VCaP (cell line): ENCODE measurements around the gene MID1.

Source experiments
- H3K27ac ChIP-seq: fragments of 450-650 bp; 2 replicates; pipeline ENCODE4 v1.5.1; 2017
- TF ChIP-seq, protein P1 (sequence below): fragments of 450-650 bp; conservative IDR thresholded peaks from 2 replicates; pipeline ENCODE4 v1.5.1; 2017; ENCODE audit warnings: mild to moderate bottlenecking, moderate library complexity

The MID1 gene

DNA sequence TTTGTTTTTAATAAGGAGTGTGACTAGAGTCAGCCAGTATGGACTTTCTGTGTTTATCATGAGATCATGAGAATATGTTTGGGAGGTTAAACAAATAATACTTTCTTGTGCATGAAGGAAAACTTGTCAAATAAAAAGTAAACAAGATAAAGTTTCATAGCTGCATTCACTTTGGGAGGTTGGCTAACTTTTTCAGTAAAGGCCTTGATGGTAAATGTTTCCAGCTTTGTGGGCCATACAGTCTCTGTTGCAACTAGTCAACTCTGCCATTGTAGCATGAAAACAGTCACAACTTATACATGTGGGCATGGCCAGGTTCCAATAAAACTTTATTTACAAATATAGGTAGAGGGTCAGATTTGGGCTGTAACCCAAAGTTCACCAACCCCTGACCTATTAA, 150.4 kb downstream of the MID1 start:
- H3K27ac ChIP-seq = no peak overlapping the region
- TF ChIP-seq, protein P1, sequence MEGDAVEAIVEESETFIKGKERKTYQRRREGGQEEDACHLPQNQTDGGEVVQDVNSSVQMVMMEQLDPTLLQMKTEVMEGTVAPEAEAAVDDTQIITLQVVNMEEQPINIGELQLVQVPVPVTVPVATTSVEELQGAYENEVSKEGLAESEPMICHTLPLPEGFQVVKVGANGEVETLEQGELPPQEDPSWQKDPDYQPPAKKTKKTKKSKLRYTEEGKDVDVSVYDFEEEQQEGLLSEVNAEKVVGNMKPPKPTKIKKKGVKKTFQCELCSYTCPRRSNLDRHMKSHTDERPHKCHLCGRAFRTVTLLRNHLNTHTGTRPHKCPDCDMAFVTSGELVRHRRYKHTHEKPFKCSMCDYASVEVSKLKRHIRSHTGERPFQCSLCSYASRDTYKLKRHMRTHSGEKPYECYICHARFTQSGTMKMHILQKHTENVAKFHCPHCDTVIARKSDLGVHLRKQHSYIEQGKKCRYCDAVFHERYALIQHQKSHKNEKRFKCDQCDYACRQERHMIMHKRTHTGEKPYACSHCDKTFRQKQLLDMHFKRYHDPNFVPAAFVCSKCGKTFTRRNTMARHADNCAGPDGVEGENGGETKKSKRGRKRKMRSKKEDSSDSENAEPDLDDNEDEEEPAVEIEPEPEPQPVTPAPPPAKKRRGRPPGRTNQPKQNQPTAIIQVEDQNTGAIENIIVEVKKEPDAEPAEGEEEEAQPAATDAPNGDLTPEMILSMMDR = no peak

DNA sequence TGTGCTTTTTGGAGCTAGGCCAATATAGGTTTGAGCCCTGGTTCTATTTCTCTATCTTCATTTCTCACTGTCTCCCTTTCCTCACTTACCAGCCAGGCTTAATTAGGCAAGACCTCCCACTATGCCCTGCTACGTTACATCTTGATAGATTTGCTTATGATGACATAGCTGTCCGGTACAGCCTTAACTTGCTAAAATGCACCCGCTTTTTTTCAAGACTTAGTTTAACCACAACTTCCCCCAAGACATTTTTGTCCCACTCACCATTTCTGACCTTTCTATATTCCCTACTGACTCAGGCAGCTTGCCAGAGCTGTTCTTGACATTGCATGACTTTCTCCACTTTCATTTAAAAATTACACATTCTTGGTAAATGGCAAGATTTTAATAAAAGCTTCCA, 152.6 kb downstream of the MID1 start:
- no peak overlapping the region for H3K27ac ChIP-seq
- TF ChIP-seq, protein P1 = no peak

DNA sequence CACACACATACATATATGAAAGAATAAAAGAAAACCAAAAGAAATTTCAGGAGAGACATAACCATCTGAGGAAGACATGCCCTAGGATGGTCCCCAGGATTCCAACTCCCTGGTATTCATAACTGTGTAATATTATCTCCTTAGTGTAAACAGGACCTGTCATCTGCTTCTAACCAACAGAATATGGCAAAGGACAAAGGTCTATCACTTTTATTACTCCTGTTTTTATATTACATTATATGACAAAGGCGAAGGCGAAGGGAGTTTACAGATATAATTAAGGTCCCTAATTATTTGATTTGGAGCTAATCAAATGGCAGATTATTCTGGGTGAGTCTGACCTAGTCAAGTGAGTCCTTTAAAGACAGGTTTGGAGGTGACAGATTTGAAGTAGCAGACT, 155.1 kb downstream of the MID1 start:
- no peak overlapping the region for H3K27ac ChIP-seq
- TF ChIP-seq, protein P1 = no peak

DNA sequence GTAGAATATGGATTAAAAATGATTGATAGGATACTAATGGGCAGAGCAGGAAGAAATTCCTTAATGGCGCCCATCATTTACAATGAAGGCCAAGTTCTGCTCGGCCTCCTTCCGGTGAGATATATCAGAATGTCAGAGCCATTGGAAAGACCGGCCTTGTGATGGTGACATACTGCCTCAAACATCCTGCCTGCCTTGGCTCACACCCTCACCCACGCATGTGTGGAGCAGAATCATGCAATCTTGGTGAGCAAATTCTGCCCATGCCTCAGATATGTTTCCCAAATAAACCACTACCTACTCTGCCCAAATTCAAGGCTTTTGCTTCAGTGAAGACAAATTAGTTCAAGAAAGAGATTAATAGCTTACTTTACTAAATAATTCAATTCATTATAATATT, 163.3 kb downstream of the MID1 start:
- TF ChIP-seq, protein P1 = no peak
- no peak overlapping the region for H3K27ac ChIP-seq

DNA sequence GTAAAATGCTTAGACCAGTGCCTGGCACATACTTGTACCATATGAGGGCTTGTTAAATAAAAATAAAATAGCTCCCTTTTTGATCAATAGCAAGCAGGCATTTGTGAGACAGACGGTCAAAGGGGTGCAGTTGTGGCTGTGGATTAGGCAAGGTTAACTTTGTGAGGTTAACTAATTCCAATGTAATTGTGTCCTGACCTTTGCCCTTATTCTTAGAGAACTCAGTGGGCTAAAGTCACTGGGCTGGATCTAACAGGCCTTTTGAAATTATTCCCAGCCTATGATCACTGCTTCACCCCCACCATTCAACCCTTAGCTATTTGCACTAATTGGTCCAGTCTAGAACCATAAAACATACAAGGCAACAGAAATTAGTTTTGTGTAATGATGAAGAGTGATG, 166.4 kb downstream of the MID1 start:
- TF ChIP-seq, protein P1 = no peak
- H3K27ac ChIP-seq = no peak overlapping the region

DNA sequence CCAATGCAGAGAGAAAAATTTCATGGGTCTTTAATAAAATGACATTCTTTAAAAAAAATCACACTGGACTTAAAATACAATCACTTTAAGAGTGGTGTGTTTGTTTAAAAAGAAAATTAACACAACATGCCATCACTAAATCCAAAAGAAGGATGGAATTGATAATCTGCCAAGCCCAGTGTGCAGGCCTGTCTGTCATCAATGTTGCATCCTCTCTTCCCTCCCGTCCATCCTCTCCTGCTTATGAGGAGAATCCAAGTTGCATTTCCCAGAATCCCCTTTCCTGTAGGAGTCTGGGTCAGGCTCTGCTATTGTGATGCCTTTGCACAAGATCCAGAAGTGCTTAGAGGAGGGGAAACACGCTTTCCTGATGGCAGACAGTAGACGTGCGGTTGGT, 169.4 kb downstream of the MID1 start:
- TF ChIP-seq, protein P1 = no peak
- H3K27ac ChIP-seq = no peak overlapping the region

DNA sequence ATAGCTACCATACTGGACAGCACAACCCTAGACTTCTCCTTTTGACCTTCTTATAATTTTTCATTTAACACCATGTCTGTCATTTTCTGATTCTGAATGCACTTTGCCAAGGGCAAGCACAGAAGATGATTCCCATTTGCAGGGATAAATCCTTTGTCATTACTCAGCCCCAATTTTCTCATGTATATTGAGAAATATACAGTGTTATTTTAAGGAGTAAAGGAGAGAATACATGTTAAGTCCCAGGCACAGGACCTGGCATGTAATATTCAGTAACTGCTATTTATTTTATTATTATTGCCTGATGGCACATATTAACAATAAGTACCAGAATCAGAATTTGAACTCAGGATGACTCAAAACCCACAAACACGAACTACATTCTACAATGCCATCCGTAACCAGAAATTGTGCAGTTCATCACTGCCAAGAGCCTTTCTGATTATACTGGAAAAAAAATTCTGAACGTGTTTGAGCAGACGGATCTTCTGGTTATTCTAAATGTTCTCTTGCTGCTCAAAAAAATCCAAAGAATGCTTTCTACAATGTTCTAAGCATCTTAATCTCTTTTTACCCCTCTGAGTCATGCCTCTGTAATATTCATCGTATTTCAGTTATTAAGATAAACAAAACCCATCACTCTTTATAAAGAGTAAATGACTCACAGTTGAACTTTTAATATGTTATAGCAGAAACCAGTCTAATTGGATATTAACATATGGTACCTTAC, 170.0 kb downstream of the MID1 start:
- TF ChIP-seq, protein P1 = no peak
- no peak overlapping the region for H3K27ac ChIP-seq
